Neural crest cell (in vitro differentiated cells): Measurements from ENCODE around the gene LPAR1. TPM values are rescaled to one million over a fixed set of nuclear protein-coding genes. Genes with fewer than 3 reads are reported as not detected.

ENCODE experiments used
- DNase-seq: peaks from one replicate; pipeline ENCODE4 v3.0.0; 2021; ENCODE audit warnings: low read depth, mixed read lengths, low spot score
- H3K27ac Mint-ChIP-seq: one replicate; pipeline ENCODE4 v1.8.0; 2021; ENCODE audit warnings: mild to moderate bottlenecking, mixed read lengths; ENCODE audit not compliant: unreplicated experiment
- H3K27me3 Mint-ChIP-seq: 2 replicates; pipeline ENCODE4 v1.8.0; 2021; ENCODE audit warnings: low read depth, mild to moderate bottlenecking, mixed read lengths
- H3K36me3 Mint-ChIP-seq: 2 replicates; pipeline ENCODE4 v1.8.0; 2021; ENCODE audit warnings: low read depth, mild to moderate bottlenecking, mixed read lengths
- H3K4me1 Mint-ChIP-seq: 2 replicates; pipeline ENCODE4 v1.8.0; 2021; ENCODE audit warnings: mixed read lengths
- H3K4me3 Mint-ChIP-seq: one replicate; pipeline ENCODE4 v1.8.0; 2021; ENCODE audit warnings: mild to moderate bottlenecking, mixed read lengths
- H3K9me3 Mint-ChIP-seq: 2 replicates; pipeline ENCODE4 v1.8.0; 2021; ENCODE audit warnings: mixed read lengths
- CTCF ChIP-seq: fragments of 200-600 bp; sonication (generic); conservative IDR thresholded peaks from 2 replicates; pipeline ENCODE4 v1.5.0; 2021; ENCODE audit warnings: antibody characterized with exemption, mild to moderate bottlenecking
- total RNA-seq: library from RNA; stranded (reverse); gene quantifications from 2 replicates; pipeline ENCODE4 v1.2.1, GENCODE V29; 2021

Gene LPAR1
- total RNA-seq, 1 donor from 2014 or later: 11.3 TPM

DNA sequence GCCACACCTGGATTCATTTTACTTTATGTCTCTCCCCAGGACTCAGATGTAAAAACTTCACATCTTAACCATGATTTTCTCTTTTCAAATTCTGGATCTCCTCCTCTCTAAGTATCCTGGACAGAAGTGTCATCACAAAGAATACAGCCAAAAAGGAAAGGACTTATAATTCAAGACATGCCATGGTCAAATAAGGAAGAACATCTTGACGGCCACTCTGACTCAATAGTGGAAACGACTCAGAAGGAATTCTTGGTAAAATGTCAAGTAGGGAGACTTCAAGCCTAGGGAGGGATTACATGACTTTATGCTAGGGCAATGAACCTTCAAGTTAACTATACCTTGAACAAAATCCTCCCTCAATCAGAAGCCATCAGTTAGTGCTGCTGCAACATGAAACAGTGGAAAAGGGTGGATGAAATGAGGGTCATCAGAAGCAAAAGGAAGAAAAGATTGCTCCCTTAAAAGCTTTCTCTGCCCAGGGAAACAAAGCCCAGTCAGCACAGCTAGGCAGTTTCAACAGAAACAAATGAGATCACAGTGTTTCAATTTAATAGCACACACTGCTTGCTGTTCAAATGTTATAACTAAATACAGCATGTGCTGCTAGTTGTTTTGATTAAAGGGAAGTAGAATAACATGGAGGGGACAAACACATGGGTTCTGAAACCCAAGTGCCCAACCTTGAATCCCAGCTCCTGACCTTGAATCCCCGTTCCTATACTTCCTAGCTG lies 101.4 kb downstream of the LPAR1 start:
- no peak for TF ChIP-seq CTCF
- Mint-ChIP-seq H3K27ac (no peak overlapping the region), H3K9me3 (peaks cover 8% of the 10 kb centered on the region), H3K4me1 (no peaks in the 10 kb centered on the region), H3K27me3 (no peaks in the 10 kb centered on the region), H3K4me3 (no peak overlapping the region), H3K36me3 (peaks cover 8% of the 10 kb centered on the region)
- no peak for DNase-seq

- Mint-ChIP-seq H3K36me3 (peaks cover 1% of the 10 kb centered on the region), H3K4me1 (no peaks in the 10 kb centered on the region), H3K4me3 (no peak overlapping the region), H3K27me3 (no peaks in the 10 kb centered on the region), H3K9me3 (peaks cover 6% of the 10 kb centered on the region), H3K27ac (no peak overlapping the region)
- no peak for DNase-seq
- no peak for TF ChIP-seq CTCF
Observed at GRCh38 chr9:110936237-110936636, 102.0 kb downstream of the LPAR1 start.

DNA sequence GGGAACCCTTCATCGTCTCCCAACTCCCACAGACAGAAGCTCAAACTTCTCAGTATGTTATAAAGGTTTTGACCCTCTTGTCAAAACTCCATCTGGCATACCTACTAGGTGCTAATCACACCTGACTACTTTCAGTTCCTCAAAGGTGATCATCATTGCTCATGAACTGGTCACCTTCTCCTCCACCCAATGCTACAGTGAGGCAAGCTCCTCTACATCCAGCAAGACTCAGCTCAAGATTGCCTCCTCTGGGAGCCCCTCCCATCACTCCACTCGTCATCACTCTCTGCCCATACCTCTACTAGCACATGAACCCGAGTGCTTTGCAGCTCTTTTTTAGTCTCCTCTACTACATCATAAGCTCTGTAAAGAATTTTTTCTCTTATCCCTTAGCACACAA lies 102.4 kb downstream of the LPAR1 start:
- H3K4me3 Mint-ChIP-seq: no peak overlapping the region
- H3K27ac Mint-ChIP-seq: no peak overlapping the region
- no peak for TF ChIP-seq CTCF
- H3K36me3 Mint-ChIP-seq: no peaks in the 10 kb centered on the region
- DNase-seq: no peak
- H3K27me3 Mint-ChIP-seq: no peaks in the 10 kb centered on the region
- peaks cover 5% of the 10 kb centered on the region for H3K9me3 Mint-ChIP-seq
- H3K4me1 Mint-ChIP-seq: no peaks in the 10 kb centered on the region

DNA sequence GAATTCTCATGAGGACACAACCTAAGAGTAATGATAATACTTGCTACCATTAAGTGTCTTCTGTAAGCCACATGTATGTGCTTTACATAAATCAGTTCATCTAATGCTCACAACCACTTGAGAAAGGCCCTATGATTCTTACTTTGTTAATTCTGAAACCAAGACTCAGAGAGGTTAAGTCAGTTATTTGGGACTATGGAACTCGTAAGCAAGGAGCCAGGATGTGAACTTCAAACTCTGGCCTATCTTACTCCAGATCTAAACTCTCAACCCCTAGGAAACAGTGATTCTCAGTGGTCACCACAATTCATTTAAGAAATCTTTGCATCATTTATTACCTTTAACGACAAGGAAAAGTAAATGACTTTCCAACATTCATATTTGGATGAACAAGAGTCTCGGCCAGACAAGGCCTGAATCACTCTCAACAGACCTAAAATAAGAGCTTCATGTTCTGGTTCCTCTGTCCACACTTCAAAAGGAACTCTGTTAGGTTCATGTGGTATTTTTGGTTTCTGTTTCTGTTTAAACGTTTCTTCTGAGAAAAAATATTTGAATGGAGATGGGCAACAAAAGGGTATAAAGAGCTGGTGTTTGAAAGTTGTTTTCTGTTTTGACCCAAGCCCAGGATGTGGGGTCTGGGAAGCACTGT lies 104.8 kb downstream of the LPAR1 start:
- no peak for DNase-seq
- Mint-ChIP-seq H3K9me3 (peaks cover 5% of the 10 kb centered on the region), H3K27ac (no peak overlapping the region), H3K27me3 (no peaks in the 10 kb centered on the region), H3K4me1 (no peaks in the 10 kb centered on the region), H3K4me3 (no peak overlapping the region), H3K36me3 (no peaks in the 10 kb centered on the region)
- no peak for TF ChIP-seq CTCF

DNA sequence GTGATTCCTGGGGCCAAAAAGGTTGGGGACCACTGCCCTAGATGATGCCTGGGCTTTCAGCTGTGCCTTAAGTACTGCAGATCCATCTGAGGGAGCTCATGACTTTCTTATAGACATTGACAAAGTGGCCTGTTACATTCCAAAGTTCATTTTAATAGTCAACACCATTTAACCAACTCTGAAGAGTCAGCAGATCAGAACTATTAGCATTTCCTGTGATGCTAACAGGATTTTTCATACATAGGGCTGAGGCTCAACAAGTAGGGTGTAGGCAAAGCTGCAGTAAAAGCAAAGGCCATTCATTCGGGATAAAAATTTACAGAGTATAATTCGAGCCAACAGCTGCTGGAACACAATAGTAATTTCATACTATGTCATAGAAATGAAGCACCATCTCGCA lies 105.4 kb downstream of the LPAR1 start:
- Mint-ChIP-seq H3K36me3 (no peaks in the 10 kb centered on the region), H3K4me3 (no peak overlapping the region), H3K27me3 (no peaks in the 10 kb centered on the region), H3K4me1 (no peaks in the 10 kb centered on the region), H3K27ac (no peak overlapping the region), H3K9me3 (peaks cover 5% of the 10 kb centered on the region)
- TF ChIP-seq CTCF: no peak
- DNase-seq: no peak
